NCI-H1092 (cell line): Measurements from ENCODE around the gene GABRA4.

Experiments
- DNase-seq: peaks from one replicate; lab custom pipeline; 2025; lab: John Stamatoyannopoulos, UW

GABRA4 gene

DNA sequence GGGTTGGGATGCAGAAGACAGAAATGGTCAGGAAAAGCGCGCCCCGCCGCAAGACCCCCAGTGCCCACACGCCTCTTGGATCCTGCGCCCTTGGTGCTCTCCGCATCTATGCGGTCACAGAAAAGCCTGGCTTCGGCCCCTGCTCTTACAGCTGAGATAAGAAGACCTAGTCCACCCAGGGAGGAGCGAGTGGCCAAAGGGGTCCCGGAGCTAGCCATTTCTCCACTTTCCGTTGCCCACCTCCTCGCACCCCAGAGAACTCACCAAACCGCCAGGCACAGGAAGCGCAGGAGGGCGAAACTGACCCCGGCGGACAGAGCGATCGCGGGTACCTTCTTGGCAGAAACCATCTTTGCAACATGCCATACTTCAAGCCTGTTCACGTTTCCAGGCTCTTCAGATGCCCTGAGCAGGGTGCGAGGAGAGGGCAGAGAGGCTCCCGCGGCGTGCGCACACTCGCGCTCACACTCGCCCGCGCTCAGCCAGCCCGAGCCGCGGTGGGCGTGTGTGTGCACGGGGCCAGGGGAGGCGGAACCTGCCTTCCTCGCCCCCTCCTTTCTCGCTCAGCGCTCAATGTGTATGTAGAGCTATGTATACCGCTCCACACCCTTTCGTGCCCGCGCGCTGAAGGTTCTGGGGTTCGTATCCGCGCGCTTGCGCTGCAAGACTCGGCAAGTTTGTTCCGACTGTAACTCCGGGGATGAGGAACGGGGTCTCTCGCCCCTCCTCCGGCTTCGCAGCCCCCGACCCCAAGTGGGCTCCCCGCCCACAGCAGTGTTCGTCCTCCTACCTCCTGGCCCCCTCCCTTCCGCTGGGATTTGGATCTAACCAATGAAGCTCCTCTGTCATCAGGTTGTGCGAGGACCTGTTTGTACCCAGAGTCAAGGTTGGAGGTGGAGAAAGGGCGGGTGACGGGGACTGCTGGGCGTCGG lies at the start of gene GABRA4:
GABRA4 (minus strand) TSS at position 507 of the 932 bp plus-strand sequence; CDS start at position 350, 157 bp downstream.
- no peak for DNase-seq

DNA sequence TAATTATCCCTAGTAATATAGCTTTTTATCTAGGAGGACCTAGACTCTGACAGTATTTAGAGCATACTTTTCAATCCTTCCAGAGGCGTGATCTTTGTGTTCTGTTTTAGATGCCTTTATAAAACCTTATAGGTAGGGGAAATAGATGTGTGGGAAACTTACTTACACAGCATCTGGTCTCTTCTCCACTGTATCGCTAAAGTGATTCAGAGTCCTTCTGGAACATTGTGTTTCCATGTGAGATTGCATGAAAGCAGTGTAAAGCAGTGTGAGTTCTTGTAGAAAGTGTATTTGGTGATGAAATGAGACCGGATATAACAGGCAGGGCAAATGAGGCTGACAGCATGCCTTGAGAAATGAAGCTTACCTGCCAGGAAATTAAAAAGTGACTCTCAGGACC lies 47.4 kb upstream of the GABRA4 start:
- no peak for DNase-seq

DNA sequence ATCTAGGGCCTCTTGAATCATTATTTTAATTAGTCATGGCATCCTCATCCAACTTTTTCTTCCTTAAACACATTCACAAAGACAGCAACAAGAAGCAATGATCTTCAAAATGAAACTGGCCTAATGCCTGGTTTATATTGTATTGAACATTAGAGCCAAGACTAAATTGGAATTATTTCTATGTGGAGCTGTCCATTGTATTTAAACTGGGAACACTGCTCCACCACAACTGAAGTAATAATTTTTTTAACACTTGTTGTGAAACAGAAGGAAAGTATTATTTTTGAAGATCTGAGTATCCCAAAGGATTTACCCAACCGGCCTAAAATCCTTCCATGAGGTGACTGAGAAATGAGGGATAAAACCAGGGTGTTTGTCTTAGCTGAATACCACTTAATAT lies 44.9 kb upstream of the GABRA4 start:
- DNase-seq: no peak

DNA sequence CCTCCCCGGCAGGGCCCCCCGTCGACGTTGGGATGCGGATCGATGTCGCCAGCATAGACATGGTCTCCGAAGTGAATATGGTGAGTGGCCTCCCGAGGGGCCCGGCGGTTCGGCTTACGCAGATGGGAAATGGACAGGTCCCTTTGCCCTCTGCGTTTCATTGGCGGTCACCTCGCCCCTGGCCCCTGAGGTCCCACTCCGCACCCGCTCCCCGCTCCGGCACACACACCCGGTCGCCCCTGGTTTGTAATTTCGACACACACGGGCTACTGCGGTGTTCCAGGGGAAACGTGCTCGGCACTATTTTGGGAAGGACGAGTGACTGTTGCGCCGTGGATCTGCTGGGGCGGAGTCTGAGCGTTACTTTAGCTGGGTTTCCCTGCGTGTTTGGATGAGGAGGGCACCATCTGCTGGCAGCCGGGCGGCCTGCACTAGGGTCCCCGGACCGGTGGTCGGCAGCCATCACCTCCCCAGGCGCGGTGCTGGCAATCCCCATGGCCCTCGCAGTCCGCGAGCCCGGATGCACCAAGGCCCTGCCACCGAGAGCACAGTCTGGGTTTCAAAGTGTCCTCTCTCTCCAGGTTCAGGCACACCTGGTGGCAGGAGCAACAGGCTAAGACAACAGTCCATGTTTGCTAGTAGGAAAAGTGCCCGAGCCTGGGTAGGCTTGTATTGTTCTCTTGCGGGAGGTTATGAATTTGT lies 39.2 kb upstream of the GABRA4 start:
- DNase-seq: peak; percentile 2

DNA sequence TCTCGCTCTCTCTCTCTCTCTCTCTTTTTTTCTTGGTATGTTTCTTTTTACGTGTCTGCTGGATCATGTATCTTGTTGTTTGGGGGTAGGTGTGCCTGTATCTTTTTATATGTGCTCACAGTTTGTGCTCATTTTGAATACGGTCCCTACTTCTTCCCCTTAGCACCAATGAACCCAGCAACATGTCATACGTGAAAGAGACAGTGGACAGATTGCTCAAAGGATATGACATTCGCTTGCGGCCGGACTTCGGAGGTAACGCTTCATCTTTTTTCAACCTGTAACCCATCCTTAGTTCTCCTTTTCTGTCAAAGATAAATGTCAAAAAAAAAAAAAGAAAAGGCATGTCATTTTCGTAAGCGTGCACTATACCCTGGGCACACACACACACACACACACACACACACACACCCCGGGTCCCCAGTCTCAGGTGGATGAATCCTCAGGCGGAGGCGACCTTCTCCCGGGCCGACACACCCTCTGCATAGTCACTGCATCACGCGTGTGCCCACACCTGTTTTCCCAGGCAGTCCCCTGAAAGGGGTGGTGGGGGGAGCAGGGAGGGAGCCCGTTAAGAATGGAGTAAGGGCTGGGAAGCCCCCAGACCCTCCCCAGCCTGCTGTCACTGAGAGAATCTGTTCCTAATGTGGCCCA lies 38.5 kb upstream of the GABRA4 start:
- DNase-seq: no peak

DNA sequence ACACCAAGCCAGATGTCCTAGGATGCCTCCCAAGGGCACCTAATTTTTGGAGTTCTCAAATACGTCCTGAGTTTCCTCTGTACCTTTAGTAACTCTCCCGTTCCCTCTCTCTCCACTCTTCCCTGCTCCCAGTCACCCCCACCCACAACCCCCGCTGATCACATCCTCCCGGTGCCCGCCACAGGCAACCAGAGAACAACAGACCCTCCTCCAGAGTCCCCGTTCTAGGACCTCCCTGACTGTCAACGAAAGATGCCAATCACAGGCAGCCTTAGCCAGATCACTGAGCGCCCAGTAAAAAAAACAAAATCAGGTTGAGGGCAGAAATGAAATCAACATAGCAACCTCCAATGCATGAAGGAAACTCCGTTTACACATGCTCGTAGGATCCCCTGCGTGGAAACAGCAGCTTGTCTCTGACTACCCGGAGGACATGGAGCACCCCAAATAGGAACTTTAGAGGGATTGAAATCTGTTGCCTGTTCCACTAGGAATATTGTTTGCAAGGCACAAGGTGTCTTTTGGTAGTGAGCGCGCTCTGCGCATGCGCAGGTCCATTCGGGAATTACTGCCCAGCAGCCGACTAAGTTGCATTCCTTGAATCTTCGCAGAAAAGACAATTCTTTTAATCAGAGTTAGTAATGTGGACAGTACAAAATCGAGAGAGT lies 37.8 kb upstream of the GABRA4 start, which contains the start of gene GABRB1:
GABRB1 (plus strand) TSS at position 557 of the 668 bp plus-strand sequence.
- no peak for DNase-seq

DNA sequence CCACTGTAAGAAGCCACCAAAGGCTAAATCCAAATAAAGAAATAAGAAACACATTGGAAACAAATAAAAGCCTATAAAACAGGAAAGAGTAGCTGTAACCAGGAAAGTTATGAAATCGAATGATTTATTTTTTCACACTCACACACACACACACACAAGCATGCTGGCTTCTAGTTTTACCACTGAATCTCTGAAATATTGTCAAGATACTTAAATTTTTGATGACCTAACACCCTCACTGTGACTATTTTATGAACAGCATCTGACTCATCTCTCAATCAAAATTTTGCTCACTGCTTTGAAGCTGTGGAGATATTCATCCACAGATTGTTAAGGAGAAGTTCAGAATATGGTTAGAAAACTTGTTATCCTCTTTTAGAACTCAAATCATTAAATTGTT lies 24.1 kb upstream of the GABRA4 start:
- DNase-seq: no peak

DNA sequence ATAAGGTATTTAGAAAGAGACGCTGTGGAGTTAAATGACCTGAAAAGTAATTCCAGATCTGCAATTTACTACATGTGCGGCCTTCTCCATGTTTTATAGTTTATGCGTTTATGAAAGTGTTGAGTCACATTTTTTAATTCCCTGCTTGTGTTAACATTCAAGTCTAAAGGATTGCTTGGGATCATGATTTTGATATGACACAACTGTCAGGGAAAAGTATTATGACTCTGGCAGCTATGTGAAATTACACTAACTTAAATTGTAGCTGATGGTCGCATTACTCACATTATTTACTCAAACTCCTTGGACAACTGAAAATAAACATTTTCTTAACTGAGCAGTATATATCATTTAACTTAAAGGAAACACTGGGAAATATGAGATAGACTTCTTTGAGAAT lies 23.7 kb upstream of the GABRA4 start:
- no peak for DNase-seq

DNA sequence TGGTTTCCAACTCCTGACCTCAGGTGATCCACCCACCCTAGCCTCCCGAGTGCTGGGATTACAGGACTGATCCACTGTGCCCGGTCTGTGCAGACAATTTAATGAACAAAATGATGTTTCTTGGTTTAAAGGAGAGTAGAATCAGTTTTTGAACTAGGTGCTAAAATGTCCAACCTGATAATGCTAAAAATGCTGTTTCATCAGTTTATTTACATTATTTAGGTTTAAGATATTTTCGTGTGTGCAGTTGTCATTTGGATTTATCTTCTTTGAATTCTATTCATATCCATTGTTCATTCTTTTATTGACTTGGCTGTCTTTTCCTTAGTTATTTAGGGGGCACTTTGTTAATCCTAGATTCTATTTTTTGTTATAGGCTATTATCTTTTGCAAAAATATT lies 20.0 kb upstream of the GABRA4 start:
- no peak for DNase-seq

DNA sequence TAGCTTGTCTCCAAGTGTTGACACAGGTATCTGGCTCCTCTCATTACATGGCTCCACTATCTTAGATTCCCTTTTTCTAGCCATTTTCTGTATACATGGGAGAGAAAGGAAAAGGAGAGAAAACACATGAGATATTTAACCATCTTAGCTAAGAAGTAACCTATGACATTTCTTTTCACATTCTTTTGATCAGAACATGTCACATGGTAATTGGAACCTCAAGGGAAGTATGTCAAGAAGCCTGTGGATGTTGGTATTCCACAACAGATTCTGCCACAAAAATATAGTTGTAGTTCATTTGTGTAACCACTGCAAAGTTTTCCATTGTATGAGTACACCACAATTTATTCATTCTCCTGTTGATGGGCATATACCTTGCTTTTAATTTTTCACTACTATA lies 19.3 kb upstream of the GABRA4 start:
- DNase-seq: no peak

DNA sequence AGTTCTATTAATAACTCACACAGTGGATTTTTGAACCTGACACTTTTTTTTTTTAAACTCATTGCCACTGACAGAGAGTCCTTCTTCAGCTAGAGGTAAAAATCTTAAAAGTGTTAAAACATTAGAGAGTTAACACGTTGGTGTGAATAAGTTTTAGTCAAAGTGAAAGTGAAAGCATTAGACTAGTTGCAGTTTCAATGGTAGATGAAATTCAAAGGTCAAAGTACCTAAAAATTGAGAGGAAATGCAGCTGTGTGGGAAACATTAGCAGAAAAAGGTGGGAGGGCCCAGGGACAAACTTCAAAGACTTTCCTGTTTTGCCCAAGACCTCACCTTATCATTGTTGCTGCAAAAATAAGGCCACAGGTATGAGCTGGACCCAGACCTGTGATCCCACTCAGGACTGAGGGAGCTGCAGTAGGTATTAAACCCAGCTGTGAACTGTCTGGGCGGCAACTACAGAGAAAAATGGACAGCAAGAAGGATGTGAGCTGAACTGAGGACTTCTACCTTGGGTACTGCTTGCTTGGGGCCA lies 17.6 kb upstream of the GABRA4 start:
- DNase-seq: no peak

DNA sequence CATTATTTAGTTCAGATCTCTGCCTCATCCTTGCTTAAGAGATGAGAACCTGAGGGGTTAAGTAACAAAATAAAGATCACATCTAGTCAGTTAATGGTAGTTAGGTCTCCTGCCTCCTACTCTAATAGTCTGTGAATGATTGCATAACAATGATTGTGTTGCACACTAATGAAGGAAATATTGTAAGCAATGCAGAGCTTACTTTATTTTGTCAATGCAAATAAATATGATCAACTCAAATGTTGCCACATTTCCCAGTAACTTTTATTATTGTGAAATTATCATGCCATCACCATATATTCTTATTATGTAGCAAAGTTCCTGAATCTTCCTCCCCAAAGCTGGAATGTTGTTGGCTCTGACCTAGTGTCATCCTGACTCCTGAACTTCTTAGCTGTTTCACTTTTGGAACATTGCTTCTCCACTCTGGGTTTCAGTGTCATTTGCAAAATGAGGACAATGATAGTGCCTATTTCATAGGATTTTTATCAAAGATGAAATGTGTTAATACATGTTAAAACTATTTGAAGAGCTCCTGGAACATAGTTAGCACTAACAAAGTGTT lies 17.0 kb upstream of the GABRA4 start:
- no peak for DNase-seq

DNA sequence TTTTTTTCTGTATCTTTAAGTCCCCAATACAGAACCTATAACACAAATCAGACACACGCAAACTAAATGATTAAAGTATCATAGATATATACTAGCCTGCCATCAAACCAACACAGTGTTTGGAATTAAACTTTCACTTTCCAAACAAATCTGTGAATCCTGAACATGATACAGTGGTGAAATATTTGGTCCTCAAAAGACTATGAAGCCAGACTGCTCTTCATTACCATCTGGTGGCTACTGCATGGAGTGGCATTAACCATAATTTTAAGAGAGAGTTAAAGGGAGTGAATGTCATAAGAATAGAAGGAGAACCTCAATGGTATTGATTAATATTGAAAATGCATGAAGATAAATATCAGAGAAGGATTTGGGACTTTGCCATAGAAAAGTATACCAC lies 9.2 kb upstream of the GABRA4 start:
- DNase-seq: no peak

DNA sequence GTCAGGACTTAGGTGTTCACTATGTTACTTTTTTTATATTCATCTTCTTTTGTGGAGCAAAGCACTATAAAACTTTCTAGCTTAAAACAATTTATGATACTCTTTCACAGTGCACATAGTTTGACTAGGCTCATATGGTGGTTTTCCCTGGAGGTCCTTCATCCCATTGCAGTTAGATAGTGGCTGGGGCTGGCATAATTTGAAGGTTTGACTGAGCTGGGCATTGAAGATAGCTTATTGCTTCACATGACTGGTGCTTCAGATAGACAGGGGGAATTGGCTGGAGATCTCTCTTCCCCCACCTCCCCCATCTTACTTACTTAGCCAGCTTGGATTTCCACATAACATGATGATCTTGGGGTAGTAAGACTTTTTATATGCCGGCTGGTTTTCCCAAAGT lies 7.0 kb upstream of the GABRA4 start:
- DNase-seq: no peak

DNA sequence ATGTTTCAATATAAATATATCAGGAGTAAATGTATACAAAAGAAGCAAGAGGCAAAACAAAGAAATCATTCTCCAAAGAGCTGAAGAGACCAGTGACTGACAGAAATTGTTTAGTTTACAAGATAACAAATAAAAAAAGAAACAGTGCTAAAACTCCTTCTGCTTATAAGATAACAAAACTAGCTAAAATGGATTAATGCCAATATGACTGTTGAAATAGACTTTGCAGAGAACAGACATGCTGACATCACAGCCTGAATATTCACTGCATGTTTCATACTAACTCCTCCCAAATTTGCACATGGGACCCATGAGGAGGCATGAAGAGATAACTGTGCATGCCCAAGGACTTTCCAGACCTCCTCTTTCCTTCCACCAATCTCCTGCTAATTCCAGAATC lies 6.2 kb upstream of the GABRA4 start:
- DNase-seq: no peak

DNA sequence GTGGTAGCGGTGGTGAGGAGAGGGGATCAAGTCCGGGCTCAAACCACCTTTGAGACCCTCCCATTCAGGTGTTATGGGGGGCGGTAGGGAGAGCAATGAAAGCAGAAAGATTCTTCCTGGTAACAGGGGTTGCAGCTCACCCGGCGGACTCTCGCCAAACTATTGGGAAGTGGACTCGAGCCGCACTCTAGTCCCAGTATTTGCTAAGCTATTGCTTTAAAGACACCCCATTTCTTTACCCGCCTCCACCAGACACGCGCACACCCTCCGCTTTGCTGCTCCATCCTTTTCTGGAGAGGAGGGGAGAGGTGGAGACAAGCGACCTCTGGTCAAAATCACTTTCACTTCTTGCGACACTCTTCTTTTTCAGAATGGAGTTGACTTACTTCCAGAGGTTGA lies 625 bp upstream of the GABRA4 start:
- no peak for DNase-seq

DNA sequence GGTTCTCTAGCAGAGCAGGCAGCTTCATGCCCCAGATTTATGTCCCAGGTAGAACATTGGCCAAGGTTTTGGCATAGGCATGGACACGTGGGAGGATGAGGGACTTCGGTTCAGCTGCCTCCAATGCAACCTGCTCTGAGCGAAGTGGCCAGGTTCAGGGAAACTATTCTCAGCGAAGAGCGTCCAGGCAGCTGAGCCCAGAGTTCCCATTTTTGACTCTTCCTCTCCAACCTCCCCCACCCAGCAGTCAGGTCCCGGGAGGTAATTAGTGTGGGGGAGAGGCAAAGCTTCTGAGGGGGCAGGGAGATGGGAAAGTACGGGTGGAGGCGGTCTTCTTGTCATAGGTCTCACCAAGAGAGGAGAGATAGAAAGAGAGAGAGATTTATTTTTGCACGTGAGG lies 1.0 kb downstream of the GABRA4 start:
- no peak for DNase-seq

DNA sequence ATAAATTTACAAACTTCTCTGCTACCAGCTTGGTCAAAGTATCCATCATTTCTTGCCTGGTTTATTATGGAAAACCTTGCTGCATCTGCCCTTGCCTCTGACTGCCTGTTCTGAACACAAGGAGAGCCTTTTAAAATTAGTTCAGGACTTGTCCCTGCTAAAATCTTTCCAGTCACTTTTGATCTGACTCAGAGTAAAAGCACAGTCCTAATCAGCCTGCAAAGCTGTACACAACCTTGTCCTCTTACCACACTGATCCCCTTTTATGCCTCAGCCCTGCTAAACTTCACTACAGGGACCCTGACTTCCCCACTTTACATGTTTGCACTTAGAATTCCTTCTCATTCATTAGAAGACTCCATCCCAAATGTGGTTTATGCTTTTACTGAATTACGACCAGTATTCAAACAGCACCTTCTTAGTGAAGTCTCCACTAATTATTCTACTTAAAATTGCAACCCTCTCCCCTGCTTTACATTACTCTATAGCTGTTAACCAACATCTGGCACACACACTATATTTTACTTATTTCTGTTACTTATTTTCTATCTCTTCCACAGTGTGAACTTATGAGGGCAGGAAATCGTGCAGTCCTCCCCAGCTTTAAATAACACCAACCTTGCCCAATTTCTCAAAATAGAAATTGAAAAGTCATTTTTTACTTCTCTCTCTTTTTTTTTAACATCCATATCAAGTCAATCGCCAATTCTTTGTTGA lies 6.3 kb downstream of the GABRA4 start:
- DNase-seq: no peak

DNA sequence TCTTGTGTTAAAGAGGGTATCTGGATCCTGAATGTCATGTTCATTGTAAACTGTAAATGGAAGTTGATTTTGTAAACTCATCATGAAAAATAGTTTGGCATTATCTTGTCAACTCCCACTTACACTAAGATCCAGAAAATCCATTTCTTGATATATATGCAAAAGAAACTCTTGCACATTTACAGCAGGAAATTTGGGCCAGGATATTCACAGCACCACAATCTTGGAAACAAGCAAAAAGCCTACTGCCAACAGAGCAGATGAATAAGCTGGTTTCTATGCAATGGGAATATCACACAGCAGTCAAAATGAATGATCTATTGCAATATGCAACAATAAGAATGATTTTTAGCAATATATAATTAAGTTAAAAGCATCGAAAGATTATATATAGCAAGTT lies 8.6 kb downstream of the GABRA4 start:
- DNase-seq: no peak

DNA sequence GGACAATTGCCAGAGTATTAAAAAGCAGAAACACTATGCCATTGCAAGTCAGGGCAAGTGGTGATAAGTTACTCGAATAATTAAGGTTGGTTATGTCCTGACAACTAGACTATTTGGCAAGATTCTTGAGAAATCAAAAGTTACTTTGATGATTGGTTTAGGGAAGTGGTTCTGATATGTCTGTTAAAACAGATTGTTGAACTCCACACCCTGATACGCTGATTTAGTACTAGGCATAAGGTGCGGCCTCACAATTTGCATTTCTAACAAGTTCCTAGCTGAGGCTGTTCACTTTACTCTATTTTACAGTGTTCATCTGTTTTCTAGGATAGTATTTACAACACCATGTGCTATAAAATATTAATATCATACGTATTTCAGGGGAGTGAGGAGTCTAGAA lies 12.5 kb downstream of the GABRA4 start:
- no peak for DNase-seq

DNA sequence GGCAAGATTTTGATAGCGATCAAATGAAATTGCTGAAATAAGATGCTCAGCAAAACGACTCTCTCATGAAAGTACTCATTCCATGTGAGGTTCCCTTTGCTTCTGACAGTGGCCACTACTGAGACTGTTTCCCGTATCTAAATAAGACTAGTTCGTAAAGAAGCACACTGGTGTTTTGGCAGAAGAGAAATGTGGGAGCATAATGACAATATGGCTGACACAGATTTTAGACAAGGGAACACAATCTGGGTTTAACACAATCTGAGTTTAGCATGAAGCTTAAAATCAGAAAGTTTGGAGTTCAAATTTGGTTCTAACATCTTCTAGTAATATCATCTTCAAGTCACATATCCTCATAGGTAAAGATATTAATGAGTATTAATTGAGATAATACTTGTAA lies 13.7 kb downstream of the GABRA4 start:
- DNase-seq: no peak
